GM23338 (cell line): ENCODE results near the gene SDHB.

Source experiments
- CREB1 ChIP-seq: fragments of 250-450 bp; sonication (Bioruptor Pico); IDR thresholded peaks from 2 replicates; pipeline ENCODE4 v1.5.0; 2020; ENCODE audit warnings: low read depth, mild to moderate bottlenecking, moderate library complexity
- CTCF ChIP-seq, 2 experiments: fragments of 200-600 bp in 1 of 2; sonication (generic) in 1 of 2; conservative IDR thresholded peaks; 2 replicates each; pipeline versions ENCODE4 v1.5.1 to v1.6.1; 2016 to 2017; ENCODE audit warnings: antibody characterized with exemption in 2 of 2, low read depth in 2 of 2, mild to moderate bottlenecking in 2 of 2, moderate library complexity in 1 of 2
- ETS1 ChIP-seq: IDR thresholded peaks from 2 replicates; pipeline ENCODE4 v1.6.1; 2016; ENCODE audit warnings: antibody characterized with exemption
- EZH2 ChIP-seq: fragments of 200-600 bp; sonication (generic); IDR thresholded peaks from one replicate; pipeline ENCODE4 v1.8.0; 2017; ENCODE audit warnings: antibody characterized with exemption, mild to moderate bottlenecking, low read depth; ENCODE audit not compliant: unreplicated experiment
- EZH2phosphoT487 ChIP-seq: fragments of 200-600 bp; sonication (generic); IDR thresholded peaks from one replicate; pipeline ENCODE4 v1.8.1; 2018; ENCODE audit warnings: antibody characterized with exemption; ENCODE audit not compliant: unreplicated experiment
- JUNB ChIP-seq: IDR thresholded peaks from one replicate; pipeline ENCODE4 v1.6.1; 2016; ENCODE audit warnings: antibody characterized with exemption; ENCODE audit not compliant: unreplicated experiment
- NANOG ChIP-seq: IDR thresholded peaks from 2 replicates; pipeline ENCODE4 v1.6.1; 2016; ENCODE audit warnings: antibody characterized with exemption, borderline replicate concordance
- POLR2AphosphoS5 ChIP-seq: IDR thresholded peaks from 2 replicates; pipeline ENCODE4 v1.6.1; 2016; ENCODE audit warnings: antibody characterized with exemption, low read depth
- REST ChIP-seq: IDR thresholded peaks from one replicate; pipeline ENCODE4 v1.6.1; 2018; ENCODE audit warnings: antibody characterized with exemption; ENCODE audit not compliant: unreplicated experiment
- ZNF114 ChIP-seq: fragments of 250-450 bp; sonication (Bioruptor Pico); IDR thresholded peaks from 2 replicates; pipeline ENCODE4 v1.5.0; 2020; ENCODE audit warnings: mild to moderate bottlenecking, moderate library complexity
- ZNF331 ChIP-seq: fragments of 250-450 bp; sonication (Bioruptor Pico); IDR thresholded peaks from 2 replicates; pipeline ENCODE4 v1.5.0; 2020; ENCODE audit warnings: low read depth, mild to moderate bottlenecking, moderate library complexity
- ZNF462 ChIP-seq: fragments of 250-450 bp; sonication (Bioruptor Pico); IDR thresholded peaks from 2 replicates; pipeline ENCODE4 v1.5.0; 2020; ENCODE audit warnings: mild to moderate bottlenecking, moderate library complexity

GRCh38 chr1:17023573-17023972 lies 30.3 kb downstream of the SDHB start:
- no peak for TF ChIP-seq CTCF (conservative IDR thresholded peaks at IDR 0.05; ENCODE audit: low read depth in 2 of 2)
- TF ChIP-seq EZH2 = no peak
- no peak for TF ChIP-seq POLR2AphosphoS5
- no peak for TF ChIP-seq REST
- TF ChIP-seq ZNF331 = no peak
- TF ChIP-seq CREB1 (CRISPR knock-in tag) = no peak
- no peak for TF ChIP-seq EZH2phosphoT487
- no peak for TF ChIP-seq ZNF114
- TF ChIP-seq ZNF462 = no peak
- TF ChIP-seq JUNB = no peak
- TF ChIP-seq NANOG = no peak
- no peak for TF ChIP-seq ETS1
